Measurements from ENCODE around the gene TMEM72.
A peak's percentile ranks its signal among the peaks of the same experiment; 100 is the strongest.

The TMEM72 gene

GRCh38 chr10:44956717-44957706, 45.9 kb downstream of the TMEM72 start:
- DNase-seq = no peak

DNA sequence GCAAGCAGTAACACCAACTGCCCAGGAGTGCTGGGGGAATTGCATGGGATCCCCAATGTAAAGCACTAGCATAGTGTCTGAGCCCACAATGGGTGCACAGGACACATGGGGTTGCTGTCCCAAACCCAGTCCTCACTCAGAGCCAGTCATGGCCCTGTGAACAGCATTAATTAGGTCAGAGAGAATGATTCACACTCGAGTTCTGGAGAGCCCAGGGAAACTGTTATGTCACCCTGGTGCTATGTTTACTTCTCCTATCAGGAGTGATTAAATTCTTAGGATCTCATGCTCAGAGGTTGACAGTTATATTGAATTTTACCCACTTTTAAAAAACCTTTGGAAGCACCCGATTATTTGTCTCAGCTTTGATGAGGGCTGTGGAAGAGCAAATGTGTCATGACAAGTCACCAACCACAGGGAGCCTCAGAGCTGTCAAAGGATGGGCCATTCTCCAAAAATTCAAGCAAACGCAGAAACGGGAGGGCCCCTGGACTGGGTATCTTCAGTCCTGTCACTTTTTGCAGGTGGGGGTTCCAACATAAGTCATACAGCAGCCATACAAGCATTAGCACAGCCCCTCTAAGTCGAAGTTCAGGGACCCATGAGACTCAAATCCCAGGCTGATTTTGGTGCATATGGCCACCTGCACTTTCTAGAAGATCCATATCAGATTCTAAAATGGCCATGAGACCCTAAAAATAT, 47.2 kb downstream of the TMEM72 start:
- DNase-seq = no peak

DNA sequence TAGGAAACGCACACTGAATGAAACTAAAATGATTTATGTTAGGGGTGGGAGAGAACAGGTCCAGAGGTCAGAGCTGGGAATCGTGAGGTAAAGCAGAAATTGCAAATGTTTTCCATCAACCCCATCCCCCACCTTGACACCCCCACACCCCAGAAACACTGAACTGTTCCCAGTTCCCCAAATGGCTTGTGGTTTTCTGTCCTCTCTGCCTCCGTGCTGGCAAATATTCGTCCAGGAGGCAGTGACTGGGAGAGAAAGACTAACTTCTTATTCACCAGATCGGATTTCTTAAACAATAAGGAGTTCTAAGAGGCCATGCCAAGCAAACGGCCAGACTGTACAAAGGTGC, 47.7 kb downstream of the TMEM72 start:
- DNase-seq = no peak

DNA sequence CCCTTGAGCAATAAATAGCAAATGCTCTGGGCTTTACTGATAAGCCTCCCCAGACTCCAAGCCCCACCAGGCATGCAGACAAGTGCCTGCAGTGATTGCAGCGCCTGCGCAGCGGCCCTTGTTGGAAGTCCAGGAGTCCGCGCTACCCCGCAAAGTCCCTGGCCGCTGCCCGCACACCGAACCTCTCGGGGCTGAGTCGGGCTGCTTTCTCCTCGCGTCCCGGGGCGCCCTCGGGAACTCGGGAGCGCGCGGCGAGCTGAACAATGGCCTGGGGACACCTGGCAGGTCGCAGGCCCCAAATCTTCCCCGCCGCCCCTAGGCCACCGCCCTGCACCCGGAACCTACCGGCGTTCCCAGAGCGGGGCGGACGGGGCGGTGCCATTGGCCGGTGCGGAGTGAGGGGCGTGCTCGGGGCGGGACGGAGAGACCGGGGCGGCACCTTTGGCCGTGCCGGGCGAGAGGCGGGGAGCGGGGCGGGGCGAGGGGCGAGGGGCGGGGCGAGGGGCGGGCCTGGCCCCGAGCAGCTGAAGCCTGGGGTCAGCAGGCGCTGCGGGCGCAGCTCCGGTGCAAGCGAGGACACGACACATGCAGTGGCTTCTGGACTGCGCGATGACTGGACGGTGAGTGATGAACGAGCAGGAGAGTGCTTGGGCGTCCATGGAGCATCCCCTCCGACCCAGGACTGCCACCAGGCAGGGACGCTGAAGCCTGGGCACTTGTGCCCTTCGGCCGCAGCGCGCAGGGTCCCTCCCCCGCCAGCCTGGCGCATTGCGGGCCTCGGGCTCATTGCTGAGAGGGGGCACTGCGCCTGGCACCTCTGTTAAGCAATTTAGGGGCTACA, 48.3 kb downstream of the TMEM72 start, which contains the start of gene RASSF4:
RASSF4 (plus strand) TSS at position 556 of the 841 bp plus-strand sequence. CDS start 10,401 bp downstream, outside the sequence.
- peak; percentile 92 for DNase-seq

- no peak for DNase-seq
Measured at GRCh38 chr10:44960088-44960460, 48.9 kb downstream of the TMEM72 start.

DNA sequence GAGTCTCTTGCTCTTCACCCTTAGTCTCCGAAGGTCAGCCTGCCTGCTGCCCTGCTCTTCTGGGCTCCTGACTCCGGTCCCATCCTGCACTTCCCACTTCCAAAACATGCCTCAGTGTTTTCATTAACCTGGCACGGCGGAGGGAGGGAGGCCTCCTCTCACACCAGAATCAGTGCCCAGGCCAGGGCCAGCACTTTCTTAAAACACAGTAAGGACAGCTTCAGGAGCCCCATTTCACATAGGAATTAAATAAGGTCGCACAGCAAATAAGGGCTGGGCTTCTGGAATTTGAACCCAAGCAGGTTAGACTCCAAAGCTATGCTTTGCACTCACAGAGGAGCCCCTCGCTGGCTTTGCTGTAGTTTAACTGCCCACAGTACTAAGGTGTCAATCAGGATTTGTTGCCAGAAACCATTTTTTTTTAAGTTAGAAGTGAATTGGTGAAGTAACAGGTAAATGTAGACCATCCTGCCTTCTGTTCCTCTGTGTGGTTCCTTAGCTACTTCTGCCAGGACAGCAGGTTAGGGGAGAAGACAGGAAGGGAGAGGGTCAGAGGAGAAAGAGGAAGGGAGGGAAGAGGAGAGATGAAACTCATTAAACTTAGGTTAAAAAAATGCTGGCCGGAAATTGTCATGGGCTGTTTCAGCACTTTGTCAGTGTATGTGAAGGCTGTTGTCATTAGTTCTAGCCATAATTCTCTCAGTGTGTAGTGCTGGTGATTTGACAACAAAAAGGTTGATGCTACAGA, 49.5 kb downstream of the TMEM72 start:
- no peak for DNase-seq

GRCh38 chr10:44961230-44961571, 50.1 kb downstream of the TMEM72 start:
- no peak for DNase-seq

GRCh38 chr10:44961931-44962750, 51.0 kb downstream of the TMEM72 start:
- no peak for DNase-seq

GRCh38 chr10:44962870-44963738, 52.0 kb downstream of the TMEM72 start:
- DNase-seq = peak; percentile 69

GRCh38 chr10:44963772-44964633, 52.9 kb downstream of the TMEM72 start:
- peak; percentile 84 for DNase-seq

- DNase-seq = no peak
Measured at GRCh38 chr10:44965104-44965503, 54.0 kb downstream of the TMEM72 start.

- no peak for DNase-seq
Measured at GRCh38 chr10:44965651-44966097, 54.5 kb downstream of the TMEM72 start.

DNA sequence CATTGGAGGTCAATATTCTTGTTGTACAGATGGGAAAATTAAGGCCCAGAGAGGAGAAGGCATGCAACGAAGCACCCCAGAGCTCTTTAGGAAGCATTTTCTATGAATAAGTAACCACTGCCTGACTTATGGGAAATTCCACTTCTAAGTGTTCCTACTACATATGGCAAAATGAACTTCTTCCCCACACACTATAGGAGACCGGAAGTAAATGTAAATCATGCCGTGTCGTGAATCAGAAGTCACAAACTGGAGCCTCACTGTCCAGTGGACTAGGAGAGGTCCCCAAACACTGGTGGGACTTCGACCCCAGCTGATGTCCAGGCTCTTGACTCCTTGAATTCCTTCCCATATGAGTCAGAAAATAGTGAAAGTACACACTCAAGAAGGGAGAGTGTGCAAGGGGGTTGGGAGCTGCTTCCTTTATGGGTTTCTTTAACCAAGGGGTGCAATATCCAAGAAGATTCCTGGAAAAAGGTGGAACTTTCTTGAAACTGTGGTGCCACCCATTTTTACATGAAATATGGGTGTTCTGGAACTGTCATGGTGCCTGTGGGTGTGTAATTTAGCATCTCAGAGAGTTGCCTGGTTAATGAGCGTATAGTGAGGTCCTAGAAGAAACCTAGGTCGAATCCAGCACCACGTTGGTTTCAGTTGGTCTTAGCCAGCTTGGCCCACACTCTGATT, 55.1 kb downstream of the TMEM72 start:
- DNase-seq = no peak

GRCh38 chr10:44966816-44967509, 55.8 kb downstream of the TMEM72 start:
- DNase-seq = no peak

DNA sequence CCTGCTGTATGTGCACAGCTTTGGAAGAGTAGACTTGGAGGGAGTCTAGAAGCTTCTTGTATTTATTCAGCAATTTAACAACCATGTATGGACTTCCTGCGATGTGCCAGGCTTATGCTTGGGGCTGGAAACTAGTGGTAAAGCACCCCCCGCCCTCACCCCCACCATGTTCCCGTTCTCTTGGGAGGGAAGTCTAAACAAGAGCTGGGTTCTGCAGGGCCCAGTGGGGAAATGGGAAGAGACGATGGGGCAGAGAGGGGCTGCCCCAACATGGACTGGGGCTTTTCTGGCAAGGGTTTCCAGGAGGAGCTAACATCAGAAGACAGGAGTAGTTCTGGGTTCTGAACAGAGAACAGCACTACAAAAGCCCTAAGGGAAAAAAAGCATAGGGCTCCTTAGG, 56.5 kb downstream of the TMEM72 start:
- DNase-seq = peak; percentile 19

DNA sequence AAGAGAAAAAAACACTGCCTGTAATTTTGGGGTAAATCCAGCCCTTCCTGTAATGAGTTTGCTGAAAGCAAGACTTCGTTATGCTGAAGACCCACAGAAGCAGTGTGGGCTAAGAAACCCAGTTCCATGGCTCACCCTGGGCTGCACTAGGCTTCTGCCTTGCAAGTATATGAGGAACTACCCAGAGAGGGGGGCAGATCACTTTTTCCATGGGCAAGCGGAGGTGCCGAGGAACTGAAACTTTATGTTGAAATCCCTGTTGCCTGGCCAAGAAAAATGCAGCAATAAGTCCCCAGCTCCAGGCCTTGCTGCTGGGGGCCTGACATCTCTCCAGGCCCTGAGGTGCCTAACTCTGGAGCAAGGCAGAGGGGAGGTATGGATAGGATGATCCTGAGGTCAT, 57.0 kb downstream of the TMEM72 start:
- DNase-seq = peak; percentile 57

DNA sequence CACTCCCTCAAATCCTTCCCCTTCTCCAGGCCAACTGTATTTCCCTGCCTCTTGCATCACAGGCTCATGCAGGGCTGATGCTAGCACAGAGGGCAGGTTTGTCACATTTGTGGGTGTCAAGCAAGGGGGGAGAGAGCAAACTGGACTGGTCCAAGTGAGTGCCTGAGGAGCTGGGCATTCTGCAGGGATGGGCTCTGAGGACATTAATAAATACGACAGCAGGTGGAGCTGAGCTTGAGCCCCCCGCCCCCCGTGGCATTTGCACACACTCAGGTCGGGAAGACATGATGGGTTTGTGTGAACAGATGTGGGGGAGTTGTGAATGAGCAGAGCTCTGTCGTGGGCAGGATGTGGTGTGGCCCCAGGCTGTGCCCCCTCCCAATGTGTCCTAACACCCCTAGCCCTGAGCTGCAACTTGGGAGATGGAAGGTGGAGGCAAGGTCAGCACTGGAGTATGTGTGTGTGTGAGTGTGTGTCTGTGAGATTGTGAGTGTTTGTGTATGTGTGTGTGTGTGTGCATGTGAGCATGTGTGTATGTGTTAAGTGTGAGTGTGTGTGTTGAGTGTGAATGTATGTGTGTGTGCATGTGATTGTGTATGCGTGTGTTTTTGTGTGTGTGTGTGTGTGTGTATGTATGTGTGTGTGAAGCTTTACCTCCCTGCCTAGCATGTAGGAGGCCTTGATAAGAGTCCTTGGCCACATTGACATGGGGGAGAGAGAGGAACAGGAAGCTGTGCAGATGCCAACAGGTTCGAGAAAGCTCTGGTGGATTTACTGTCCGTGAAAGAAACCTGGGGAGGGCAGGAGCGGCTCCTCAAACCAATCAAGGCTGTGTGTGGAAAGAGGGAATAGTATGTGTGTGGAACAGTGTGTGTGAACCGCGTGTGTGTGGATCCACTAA, 57.6 kb downstream of the TMEM72 start:
- peak; percentile 27 for DNase-seq

Measured in left hindlimb (tissue), 1 donor.